Activated CD8-positive, alpha-beta memory T cell treated with anti-CD3 and anti-CD28 coated beads, Interleukin-2, amount 10 ng/mL, durations not matched to agents 7 days and 5 days (primary cell): ENCODE data around the gene SUMF1. TPM values are rescaled to one million over a fixed set of nuclear protein-coding genes. Genes with fewer than 3 reads are reported as not detected.
A peak's percentile ranks its signal among the peaks of the same experiment; 100 is the strongest.

Source experiments
- ATAC-seq: fragments of 150-1000 bp; cut with Tn5 transposase; one replicate; pipeline ENCODE4 v1.10.0; 2021; ENCODE audit warnings: moderate library complexity
- CTCF ChIA-PET: fragments of 350-600 bp; sonication (Branson Sonifier 250); formaldehyde crosslinking; loops from one replicate; lab custom pipeline; 2021; ENCODE audit warnings: antibody characterized with exemption; lab: Charles Lee
- DNase-seq: peaks from one replicate; pipeline ENCODE4 v3.0.0-alpha.2; 2020
- H3K27ac Mint-ChIP-seq: one replicate; pipeline ENCODE4 v1.8.0; 2021; ENCODE audit warnings: mild to moderate bottlenecking, mixed read lengths
- H3K27me3 Mint-ChIP-seq: one replicate; pipeline ENCODE4 v1.8.0; 2021; ENCODE audit warnings: mixed read lengths
- H3K36me3 Mint-ChIP-seq: one replicate; pipeline ENCODE4 v1.8.0; 2021; ENCODE audit warnings: mild to moderate bottlenecking, mixed read lengths
- H3K4me1 Mint-ChIP-seq: one replicate; pipeline ENCODE4 v1.8.0; 2021; ENCODE audit warnings: mixed read lengths
- H3K4me3 Mint-ChIP-seq: one replicate; pipeline ENCODE4 v1.8.0; 2021; ENCODE audit warnings: mild to moderate bottlenecking, moderate library complexity, mixed read lengths
- H3K9me3 Mint-ChIP-seq: one replicate; pipeline ENCODE4 v1.8.0; 2022; ENCODE audit warnings: low read depth, mixed read lengths
- total RNA-seq, 2 experiments: library from RNA; stranded (reverse); gene quantifications; one replicate each; pipeline ENCODE4 v1.2.3, GENCODE V29; 2021

SUMF1 gene
- total RNA-seq: 10 to 100 TPM in 1 of 2 experiments, 1 to 10 TPM in 1; 9.1 to 12.7 TPM

GRCh38 chr3:4466741-4467521 is at the start of gene SUMF1:
SUMF1 (minus strand) TSS chr3:4467269; CDS start chr3:4467245, 24 bp downstream.
- CTCF ChIA-PET: interaction anchor here (1.1 to 1.6 kb wide), 2 partner anchors 27 to 116 kb away, joined by 6 read pairs; partner anchors contain the start of gene ITPR1
- H3K4me1 Mint-ChIP-seq: peaks cover 20% of the 10 kb centered on the region
- H3K36me3 Mint-ChIP-seq: no peaks in the 10 kb centered on the region
- DNase-seq (peak; percentile 86), ATAC-seq (peak; percentile 98)
- H3K4me3 Mint-ChIP-seq: peak within 1 kb of the TSS; percentile 91
- H3K9me3 Mint-ChIP-seq: no peaks in the 10 kb centered on the region
- H3K27me3 Mint-ChIP-seq: no peaks in the 10 kb centered on the region
- peak within 1 kb of the TSS; percentile 92 for H3K27ac Mint-ChIP-seq

DNA sequence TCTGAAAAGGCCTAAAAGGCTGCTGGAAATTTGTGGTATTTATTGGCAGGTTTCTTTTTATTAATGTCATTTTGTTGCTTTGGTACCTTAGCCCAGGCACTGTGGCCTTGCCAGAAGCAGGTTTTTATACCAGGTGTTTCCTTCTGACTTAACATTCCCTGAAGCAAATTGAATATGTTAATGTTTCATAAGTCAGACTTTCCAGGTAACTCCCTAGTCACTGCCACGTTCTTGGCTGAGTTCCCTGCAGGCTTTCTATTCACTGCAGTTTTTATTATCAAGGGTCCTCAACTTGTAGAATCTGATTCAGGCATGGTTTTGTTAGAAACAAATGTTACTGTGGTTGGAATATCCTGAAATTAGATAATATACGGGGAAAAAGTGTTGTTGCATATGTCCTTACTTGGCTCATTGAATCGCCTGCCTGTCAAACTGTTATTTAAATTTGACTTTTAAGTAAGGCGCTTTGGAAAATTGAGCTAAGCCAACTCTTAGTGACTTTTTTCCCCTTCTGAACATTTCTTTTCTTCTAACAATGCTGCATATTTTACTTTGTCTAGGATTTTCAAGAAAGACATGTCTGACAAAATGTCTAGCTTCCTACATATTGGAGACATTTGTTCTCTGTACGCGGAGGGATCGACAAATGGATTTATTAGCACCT is 49.0 kb upstream of the SUMF1 start:
- DNase-seq: no peak
- no peaks in the 10 kb centered on the region for H3K27me3 Mint-ChIP-seq
- no peak overlapping the region for H3K4me3 Mint-ChIP-seq
- CTCF ChIA-PET: interaction anchor here (1.0 to 6.5 kb wide), 4 partner anchors 9 to 165 kb away, joined by 3 to 64 read pairs (median 23); partner anchors contain the start of gene ITPR1
- H3K4me1 Mint-ChIP-seq: peaks cover 32% of the 10 kb centered on the region
- peaks cover 17% of the 10 kb centered on the region for H3K36me3 Mint-ChIP-seq
- no peak overlapping the region for H3K27ac Mint-ChIP-seq
- no peak for ATAC-seq
- no peaks in the 10 kb centered on the region for H3K9me3 Mint-ChIP-seq

DNA sequence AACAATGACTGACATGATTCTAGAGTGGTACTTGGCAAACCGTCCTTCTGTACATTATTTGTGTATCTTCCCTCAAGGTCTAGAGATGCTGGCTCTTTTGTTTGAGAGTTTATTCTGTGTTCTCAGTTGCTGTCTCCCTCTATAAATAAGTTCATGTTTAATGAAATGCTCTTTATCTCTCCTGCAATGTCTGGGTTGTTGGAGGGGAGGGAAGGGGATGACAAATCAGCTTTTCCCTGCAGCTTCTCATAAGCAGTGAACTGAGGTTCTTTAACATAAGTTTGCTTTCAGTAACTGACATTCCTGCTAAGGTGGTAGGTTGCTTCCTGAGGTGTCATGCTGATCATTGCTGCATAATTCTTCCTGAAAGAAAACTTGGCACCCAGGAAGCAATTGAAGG is 47.8 kb upstream of the SUMF1 start:
- H3K9me3 Mint-ChIP-seq: no peaks in the 10 kb centered on the region
- peaks cover 32% of the 10 kb centered on the region for H3K4me1 Mint-ChIP-seq
- ATAC-seq (no peak), DNase-seq (no peak)
- peaks cover 21% of the 10 kb centered on the region for H3K36me3 Mint-ChIP-seq
- no peaks in the 10 kb centered on the region for H3K27me3 Mint-ChIP-seq
- H3K4me3 Mint-ChIP-seq: no peak overlapping the region
- CTCF ChIA-PET: interaction anchor here (1.0 to 6.5 kb wide), 3 partner anchors 8 to 164 kb away, joined by 3 to 64 read pairs (median 4); partner anchors contain the start of gene ITPR1
- no peak overlapping the region for H3K27ac Mint-ChIP-seq

DNA sequence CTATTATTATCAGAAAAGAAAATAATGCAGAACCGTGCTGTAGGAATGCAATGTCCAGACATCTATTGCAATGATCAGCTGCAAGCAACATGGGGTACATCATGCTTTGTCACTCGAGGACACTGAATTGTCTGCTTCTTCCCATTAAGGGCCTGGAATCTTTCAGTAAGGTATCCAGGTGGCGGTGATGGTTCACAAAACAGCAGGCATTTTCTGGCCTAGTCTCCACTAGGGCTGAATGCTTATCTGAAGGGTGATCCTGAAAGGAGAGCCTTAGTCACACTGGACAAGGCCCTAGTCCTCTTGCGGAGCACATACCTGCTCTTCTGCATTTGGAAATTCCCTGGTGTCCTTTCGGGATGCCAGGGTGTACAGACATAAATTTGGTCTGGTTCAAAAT is 47.3 kb upstream of the SUMF1 start:
- peaks cover 25% of the 10 kb centered on the region for H3K36me3 Mint-ChIP-seq
- ATAC-seq (no peak), DNase-seq (no peak)
- H3K27me3 Mint-ChIP-seq: no peaks in the 10 kb centered on the region
- no peak overlapping the region for H3K4me3 Mint-ChIP-seq
- no peaks in the 10 kb centered on the region for H3K9me3 Mint-ChIP-seq
- H3K4me1 Mint-ChIP-seq: peaks cover 27% of the 10 kb centered on the region
- H3K27ac Mint-ChIP-seq: no peak overlapping the region
- CTCF ChIA-PET: interaction anchor here (1.5 to 6.5 kb wide), 2 partner anchors 8 to 164 kb away, joined by 4 to 64 read pairs; no protein-coding TSS in a partner anchor

- CTCF ChIA-PET: interaction anchor here (1.2 to 1.6 kb wide), 2 partner anchors 8 to 162 kb away, joined by 3 to 5 read pairs; no protein-coding TSS in a partner anchor
- Mint-ChIP-seq H3K27ac (no peak overlapping the region), H3K27me3 (no peaks in the 10 kb centered on the region), H3K4me1 (peaks cover 18% of the 10 kb centered on the region), H3K9me3 (no peaks in the 10 kb centered on the region), H3K4me3 (no peak overlapping the region), H3K36me3 (peaks cover 32% of the 10 kb centered on the region)
- ATAC-seq (no peak), DNase-seq (no peak)
Observed at GRCh38 chr3:4512895-4513616, 46.0 kb upstream of the SUMF1 start.

DNA sequence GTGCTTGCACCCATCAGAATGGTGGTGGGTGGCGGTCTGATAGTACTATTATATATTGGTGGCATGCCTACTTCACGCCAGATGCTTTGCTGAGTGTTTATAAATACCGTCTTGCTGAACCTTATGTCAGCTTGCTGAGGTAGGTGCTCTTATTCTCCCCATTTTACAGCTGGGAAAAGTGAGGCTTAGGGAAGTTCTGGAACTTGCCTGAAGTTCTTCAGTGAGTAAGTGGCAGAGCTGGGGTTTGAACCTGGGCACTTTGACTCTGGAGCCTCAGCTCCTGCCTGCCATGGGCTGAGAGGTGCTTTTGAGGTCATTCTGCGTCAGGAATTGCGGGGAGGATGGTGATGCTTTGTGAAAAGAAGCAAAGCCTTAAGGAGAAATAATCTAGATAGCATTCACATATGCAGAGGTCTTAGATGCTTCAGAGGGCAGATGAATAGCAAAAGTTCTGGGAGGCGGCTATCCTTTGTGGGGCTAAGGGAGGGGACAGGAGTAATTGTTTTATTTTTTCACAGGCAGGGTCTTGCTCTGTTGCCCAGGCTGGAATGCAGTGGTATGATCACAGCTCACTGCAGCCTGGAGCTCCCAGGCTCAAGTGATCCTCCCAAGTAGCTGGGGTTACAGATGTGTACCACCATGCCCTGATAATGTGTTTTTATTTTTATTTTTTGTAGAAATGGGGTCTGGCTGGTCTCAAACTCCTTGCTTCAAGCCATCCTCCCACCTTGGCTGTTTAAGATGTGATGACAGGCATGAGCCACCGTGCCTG is 44.6 kb upstream of the SUMF1 start:
- Mint-ChIP-seq H3K4me3 (no peak overlapping the region), H3K27ac (no peak overlapping the region), H3K27me3 (no peaks in the 10 kb centered on the region), H3K4me1 (peaks cover 20% of the 10 kb centered on the region), H3K36me3 (peaks cover 31% of the 10 kb centered on the region), H3K9me3 (no peaks in the 10 kb centered on the region)
- CTCF ChIA-PET: no interaction called here
- ATAC-seq: no peak
- DNase-seq: no peak

DNA sequence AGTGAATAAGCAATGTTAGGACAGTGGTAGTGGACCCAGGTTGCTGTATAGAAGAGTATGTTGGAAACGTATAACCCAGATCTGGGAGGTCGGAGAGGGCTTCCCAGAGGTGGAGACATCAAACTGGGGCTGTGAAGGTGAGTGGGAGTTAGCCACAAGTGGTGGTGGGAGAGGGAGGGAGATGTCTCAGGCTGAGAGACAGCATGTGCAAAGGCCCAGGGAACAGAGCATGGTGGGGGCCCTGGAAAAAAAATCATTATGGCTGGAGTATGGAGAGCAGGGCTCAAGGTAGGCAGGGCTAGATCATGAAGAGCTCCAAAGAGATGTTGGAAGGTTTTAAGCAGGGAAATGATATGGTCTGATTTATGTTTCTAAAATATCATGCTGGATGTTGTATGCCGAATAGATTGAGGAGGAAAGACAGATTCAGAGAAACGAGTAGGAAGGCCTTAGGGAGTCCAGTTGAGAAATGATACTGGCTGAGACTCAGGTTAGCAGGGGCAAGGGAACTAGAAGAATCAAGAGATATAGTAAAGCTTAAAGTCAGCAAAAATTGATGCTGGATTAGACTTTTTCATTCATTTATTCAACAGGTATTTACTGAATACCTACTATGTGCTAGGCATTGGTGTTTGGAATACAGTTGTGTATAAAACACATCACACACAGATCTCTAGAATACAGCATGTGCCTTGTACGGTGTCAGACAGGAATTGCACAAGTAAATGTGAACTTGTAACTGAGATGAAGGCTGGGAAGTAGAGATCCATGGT is 43.1 kb upstream of the SUMF1 start:
- no peak overlapping the region for H3K27ac Mint-ChIP-seq
- no peaks in the 10 kb centered on the region for H3K9me3 Mint-ChIP-seq
- no peaks in the 10 kb centered on the region for H3K27me3 Mint-ChIP-seq
- peaks cover 29% of the 10 kb centered on the region for H3K36me3 Mint-ChIP-seq
- CTCF ChIA-PET: interaction anchor here (1.2 to 9.0 kb wide), 2 partner anchors 8 to 159 kb away, joined by 3 to 64 read pairs; no protein-coding TSS in a partner anchor
- ATAC-seq (no peak), DNase-seq (no peak)
- peaks cover 31% of the 10 kb centered on the region for H3K4me1 Mint-ChIP-seq
- H3K4me3 Mint-ChIP-seq: no peak overlapping the region

DNA sequence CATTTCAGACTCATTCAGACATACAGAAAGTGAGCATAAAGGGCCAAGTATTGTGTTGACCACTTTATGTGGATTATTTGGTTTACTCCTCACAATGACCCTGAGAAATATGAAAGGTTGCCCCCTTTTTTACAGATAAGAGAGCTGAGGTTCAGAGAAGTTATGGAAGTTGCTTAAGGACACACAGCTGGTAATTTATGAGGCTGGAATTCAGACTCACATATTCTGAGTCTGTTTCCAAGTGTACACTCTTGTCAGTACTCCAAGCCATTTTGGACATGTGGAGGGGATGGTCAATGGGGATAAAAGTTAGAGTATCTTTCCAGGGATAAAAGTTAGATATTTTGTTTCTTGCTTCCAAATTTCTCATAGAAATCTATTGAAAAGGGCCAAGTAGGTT is 42.0 kb upstream of the SUMF1 start:
- Mint-ChIP-seq H3K4me1 (peaks cover 41% of the 10 kb centered on the region), H3K9me3 (no peaks in the 10 kb centered on the region), H3K27ac (no peak overlapping the region), H3K27me3 (no peaks in the 10 kb centered on the region), H3K36me3 (peaks cover 30% of the 10 kb centered on the region), H3K4me3 (no peak overlapping the region)
- DNase-seq: no peak
- no peak for ATAC-seq
- CTCF ChIA-PET: interaction anchor here (0.7 to 9.0 kb wide), 3 partner anchors 9 to 653 kb away, joined by 3 to 64 read pairs (median 3); no protein-coding TSS in a partner anchor

DNA sequence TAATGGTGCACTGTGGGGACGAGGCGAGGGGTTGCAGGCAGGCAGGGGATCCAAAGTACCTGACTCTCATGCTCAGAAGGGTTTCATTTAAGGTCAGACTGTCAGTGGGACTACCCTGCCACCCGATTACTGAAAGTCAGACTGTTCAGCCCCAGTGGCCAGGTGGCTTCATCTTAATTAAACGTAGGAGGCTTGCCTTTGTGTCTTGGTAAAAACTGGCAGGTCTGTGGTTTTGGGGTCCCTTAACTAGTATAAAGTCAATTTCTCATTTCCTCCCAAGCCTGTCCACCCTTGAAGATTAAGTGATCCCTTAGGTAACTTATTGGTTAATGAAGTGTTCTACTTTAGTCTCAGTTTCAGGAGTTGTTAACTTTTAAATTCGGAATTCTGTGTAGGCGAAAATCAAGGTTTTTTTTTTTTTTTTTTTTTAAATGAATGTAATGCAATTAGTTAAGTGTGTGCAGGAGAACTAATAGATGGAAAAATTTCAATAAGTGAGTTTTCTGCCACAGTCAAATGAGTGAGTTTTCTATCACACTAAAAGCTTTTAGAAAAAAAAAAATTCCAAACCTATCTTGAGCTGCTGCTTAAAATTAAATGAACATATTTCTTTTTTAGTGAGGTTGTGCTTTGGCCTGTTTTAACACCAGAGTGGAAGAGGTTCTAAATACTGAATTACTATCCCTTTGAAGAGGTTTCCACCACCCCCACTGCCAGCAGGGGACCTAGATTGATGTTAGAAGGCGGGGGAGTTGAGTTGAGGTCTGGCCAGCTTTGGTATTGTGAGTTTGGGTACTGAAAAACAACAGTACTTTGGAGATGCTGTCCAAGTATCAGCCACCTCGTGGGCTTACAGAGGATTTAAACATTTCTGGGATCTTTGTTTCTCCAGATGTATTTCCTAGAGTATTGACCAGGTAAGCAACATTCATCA is 41.2 kb upstream of the SUMF1 start:
- CTCF ChIA-PET: interaction anchor here (0.7 to 9.0 kb wide), 5 partner anchors 9 to 653 kb away, joined by 3 to 64 read pairs (median 6); partner anchors contain the start of gene ITPR1
- Mint-ChIP-seq H3K4me3 (no peak overlapping the region), H3K4me1 (peaks cover 48% of the 10 kb centered on the region), H3K9me3 (no peaks in the 10 kb centered on the region), H3K27ac (peak overlapping the region; percentile 34), H3K27me3 (no peaks in the 10 kb centered on the region), H3K36me3 (peaks cover 35% of the 10 kb centered on the region)
- DNase-seq: no peak
- ATAC-seq: no peak

GRCh38 chr3:4507024-4507596 is 40.0 kb upstream of the SUMF1 start:
- no peak for DNase-seq
- peaks cover 38% of the 10 kb centered on the region for H3K36me3 Mint-ChIP-seq
- H3K4me3 Mint-ChIP-seq: no peak overlapping the region
- H3K27me3 Mint-ChIP-seq: no peaks in the 10 kb centered on the region
- no peaks in the 10 kb centered on the region for H3K9me3 Mint-ChIP-seq
- peaks cover 53% of the 10 kb centered on the region for H3K4me1 Mint-ChIP-seq
- no peak for ATAC-seq
- CTCF ChIA-PET: interaction anchor here (0.7 to 9.0 kb wide), 4 partner anchors 11 to 506 kb away, joined by 3 to 64 read pairs (median 6); partner anchors contain the start of gene ITPR1
- peak overlapping the region; percentile 38 for H3K27ac Mint-ChIP-seq
